H1 (cell line): ENCODE measurements around the gene SNX25. TPM values are rescaled to one million over a fixed set of nuclear protein-coding genes. Genes with fewer than 3 reads are reported as not detected.

Experiments used
- CHD1 ChIP-seq: IDR thresholded peaks from 2 replicates; pipeline ENCODE4 v1.6.1; 2012; ENCODE audit warnings: low read depth, low read length, improper control_type of control experiment
- HDAC2 ChIP-seq, 2 experiments: fragments of 300-600 bp in 1 of 2; sonication (generic) in 1 of 2; IDR thresholded peaks; 2 replicates each; pipeline ENCODE4 v1.6.1; 2011 to 2012; ENCODE audit warnings: low read depth in 2 of 2, low read length in 2 of 2, mild to moderate bottlenecking in 2 of 2, moderate library complexity in 2 of 2, borderline replicate concordance in 1 of 2, inconsistent platforms in 1 of 2
- KDM4A ChIP-seq: IDR thresholded peaks from one replicate; pipeline ENCODE4 v1.7.1; 2012; ENCODE audit warnings: low read depth, mild to moderate bottlenecking, moderate library complexity, low read length, inconsistent platforms; ENCODE audit not compliant: severe bottlenecking
- POLR2AphosphoS5 ChIP-seq: IDR thresholded peaks from 2 replicates; pipeline ENCODE4 v1.6.1; 2011; ENCODE audit warnings: low read depth, low read length
- TAF1 ChIP-seq: IDR thresholded peaks from 2 replicates; pipeline ENCODE4 v1.6.1; 2011; ENCODE audit warnings: mild to moderate bottlenecking, low read depth, low read length
- TBP ChIP-seq: IDR thresholded peaks from 2 replicates; pipeline ENCODE4 v1.6.1; 2011; ENCODE audit warnings: low read depth, low read length, improper control_type of control experiment
- ZNF274 ChIP-seq: IDR thresholded peaks from 2 replicates; pipeline ENCODE4 v1.7.0; 2012; ENCODE audit warnings: low read length, borderline replicate concordance; ENCODE audit errors: extremely low read depth
- polyA plus RNA-seq, 7 experiments: library from polyadenylated mRNA; depleted of rRNA in 3 of 7; stranded (reverse) in 5 of 7; unstranded in 2 of 7; fragments of >200 nt in 5 of 7; fragments of 200-250 nt in 2 of 7; gene quantifications; 1 replicate in 5 of 7; 2 replicates in 1 of 7; 4 replicates in 1 of 7; pipeline versions ENCODE4 v1.2.1 to v1.2.3, GENCODE V29; 2011 to 2013; ENCODE audit warnings: missing spikeins in 2 of 7, mixed read lengths in 2 of 7
- total RNA-seq: library from RNA; stranded (reverse); fragmentation: NEBNext Ultra II Directional; extraction: Animal tissue kit (Norgen Biotek cat#: 25700); gene quantifications from 2 replicates; pipeline ENCODE4 v1.2.1, GENCODE V29; 2021
- TF ChIP-seq, protein P1 (sequence below): fragments of 300-600 bp; sonication (generic); IDR thresholded peaks from 2 replicates; pipeline ENCODE4 v1.7.1; 2012; ENCODE audit warnings: low read length, moderate library complexity, mild to moderate bottlenecking, inconsistent platforms; ENCODE audit not compliant: insufficient replicate concordance
- TF ChIP-seq, protein P2 (sequence below): IDR thresholded peaks from 2 replicates; pipeline ENCODE4 v1.6.1; 2012; ENCODE audit warnings: low read length, inconsistent platforms

Gene SNX25
- total and polyA plus RNA-seq, 2 of the 8 experiments (the other 6 are each of a cell fraction or from before 2014, with no cell fraction given) = 5.4 to 19.9 TPM

DNA sequence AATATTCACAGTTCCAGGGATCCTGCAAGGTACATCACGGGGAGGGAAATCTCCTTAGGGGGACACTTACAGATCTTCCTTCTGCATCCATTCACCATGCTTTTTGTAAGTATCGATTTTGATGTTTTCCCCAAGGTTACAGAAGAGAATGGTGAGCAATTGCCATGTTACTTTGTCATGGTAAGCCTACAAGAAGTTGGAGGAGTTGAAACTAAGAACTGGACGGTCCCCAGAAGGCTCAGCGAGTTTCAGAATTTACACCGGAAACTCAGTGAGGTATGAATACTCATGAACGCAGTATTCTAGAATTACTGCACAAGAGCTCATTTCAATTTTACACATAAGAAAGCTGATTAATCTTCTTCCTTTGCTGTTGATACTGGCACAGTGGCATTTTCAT is 132.4 kb downstream of the SNX25 start (continued):
- TF ChIP-seq, protein P1, sequence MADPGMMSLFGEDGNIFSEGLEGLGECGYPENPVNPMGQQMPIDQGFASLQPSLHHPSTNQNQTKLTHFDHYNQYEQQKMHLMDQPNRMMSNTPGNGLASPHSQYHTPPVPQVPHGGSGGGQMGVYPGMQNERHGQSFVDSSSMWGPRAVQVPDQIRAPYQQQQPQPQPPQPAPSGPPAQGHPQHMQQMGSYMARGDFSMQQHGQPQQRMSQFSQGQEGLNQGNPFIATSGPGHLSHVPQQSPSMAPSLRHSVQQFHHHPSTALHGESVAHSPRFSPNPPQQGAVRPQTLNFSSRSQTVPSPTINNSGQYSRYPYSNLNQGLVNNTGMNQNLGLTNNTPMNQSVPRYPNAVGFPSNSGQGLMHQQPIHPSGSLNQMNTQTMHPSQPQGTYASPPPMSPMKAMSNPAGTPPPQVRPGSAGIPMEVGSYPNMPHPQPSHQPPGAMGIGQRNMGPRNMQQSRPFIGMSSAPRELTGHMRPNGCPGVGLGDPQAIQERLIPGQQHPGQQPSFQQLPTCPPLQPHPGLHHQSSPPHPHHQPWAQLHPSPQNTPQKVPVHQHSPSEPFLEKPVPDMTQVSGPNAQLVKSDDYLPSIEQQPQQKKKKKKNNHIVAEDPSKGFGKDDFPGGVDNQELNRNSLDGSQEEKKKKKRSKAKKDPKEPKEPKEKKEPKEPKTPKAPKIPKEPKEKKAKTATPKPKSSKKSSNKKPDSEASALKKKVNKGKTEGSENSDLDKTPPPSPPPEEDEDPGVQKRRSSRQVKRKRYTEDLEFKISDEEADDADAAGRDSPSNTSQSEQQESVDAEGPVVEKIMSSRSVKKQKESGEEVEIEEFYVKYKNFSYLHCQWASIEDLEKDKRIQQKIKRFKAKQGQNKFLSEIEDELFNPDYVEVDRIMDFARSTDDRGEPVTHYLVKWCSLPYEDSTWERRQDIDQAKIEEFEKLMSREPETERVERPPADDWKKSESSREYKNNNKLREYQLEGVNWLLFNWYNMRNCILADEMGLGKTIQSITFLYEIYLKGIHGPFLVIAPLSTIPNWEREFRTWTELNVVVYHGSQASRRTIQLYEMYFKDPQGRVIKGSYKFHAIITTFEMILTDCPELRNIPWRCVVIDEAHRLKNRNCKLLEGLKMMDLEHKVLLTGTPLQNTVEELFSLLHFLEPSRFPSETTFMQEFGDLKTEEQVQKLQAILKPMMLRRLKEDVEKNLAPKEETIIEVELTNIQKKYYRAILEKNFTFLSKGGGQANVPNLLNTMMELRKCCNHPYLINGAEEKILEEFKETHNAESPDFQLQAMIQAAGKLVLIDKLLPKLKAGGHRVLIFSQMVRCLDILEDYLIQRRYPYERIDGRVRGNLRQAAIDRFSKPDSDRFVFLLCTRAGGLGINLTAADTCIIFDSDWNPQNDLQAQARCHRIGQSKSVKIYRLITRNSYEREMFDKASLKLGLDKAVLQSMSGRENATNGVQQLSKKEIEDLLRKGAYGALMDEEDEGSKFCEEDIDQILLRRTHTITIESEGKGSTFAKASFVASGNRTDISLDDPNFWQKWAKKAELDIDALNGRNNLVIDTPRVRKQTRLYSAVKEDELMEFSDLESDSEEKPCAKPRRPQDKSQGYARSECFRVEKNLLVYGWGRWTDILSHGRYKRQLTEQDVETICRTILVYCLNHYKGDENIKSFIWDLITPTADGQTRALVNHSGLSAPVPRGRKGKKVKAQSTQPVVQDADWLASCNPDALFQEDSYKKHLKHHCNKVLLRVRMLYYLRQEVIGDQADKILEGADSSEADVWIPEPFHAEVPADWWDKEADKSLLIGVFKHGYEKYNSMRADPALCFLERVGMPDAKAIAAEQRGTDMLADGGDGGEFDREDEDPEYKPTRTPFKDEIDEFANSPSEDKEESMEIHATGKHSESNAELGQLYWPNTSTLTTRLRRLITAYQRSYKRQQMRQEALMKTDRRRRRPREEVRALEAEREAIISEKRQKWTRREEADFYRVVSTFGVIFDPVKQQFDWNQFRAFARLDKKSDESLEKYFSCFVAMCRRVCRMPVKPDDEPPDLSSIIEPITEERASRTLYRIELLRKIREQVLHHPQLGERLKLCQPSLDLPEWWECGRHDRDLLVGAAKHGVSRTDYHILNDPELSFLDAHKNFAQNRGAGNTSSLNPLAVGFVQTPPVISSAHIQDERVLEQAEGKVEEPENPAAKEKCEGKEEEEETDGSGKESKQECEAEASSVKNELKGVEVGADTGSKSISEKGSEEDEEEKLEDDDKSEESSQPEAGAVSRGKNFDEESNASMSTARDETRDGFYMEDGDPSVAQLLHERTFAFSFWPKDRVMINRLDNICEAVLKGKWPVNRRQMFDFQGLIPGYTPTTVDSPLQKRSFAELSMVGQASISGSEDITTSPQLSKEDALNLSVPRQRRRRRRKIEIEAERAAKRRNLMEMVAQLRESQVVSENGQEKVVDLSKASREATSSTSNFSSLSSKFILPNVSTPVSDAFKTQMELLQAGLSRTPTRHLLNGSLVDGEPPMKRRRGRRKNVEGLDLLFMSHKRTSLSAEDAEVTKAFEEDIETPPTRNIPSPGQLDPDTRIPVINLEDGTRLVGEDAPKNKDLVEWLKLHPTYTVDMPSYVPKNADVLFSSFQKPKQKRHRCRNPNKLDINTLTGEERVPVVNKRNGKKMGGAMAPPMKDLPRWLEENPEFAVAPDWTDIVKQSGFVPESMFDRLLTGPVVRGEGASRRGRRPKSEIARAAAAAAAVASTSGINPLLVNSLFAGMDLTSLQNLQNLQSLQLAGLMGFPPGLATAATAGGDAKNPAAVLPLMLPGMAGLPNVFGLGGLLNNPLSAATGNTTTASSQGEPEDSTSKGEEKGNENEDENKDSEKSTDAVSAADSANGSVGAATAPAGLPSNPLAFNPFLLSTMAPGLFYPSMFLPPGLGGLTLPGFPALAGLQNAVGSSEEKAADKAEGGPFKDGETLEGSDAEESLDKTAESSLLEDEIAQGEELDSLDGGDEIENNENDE = no peak
- TF ChIP-seq ZNF274 (no peak), KDM4A (no peak), POLR2AphosphoS5 (no peak), TAF1 (no peak), CHD1 (no peak), HDAC2 (IDR thresholded peaks at IDR 0.05; ENCODE audit: borderline replicate concordance in 1 of 2, low read depth in 2 of 2, low read length in 2 of 2) (no peak), TBP (no peak)
- TF ChIP-seq, protein P2, sequence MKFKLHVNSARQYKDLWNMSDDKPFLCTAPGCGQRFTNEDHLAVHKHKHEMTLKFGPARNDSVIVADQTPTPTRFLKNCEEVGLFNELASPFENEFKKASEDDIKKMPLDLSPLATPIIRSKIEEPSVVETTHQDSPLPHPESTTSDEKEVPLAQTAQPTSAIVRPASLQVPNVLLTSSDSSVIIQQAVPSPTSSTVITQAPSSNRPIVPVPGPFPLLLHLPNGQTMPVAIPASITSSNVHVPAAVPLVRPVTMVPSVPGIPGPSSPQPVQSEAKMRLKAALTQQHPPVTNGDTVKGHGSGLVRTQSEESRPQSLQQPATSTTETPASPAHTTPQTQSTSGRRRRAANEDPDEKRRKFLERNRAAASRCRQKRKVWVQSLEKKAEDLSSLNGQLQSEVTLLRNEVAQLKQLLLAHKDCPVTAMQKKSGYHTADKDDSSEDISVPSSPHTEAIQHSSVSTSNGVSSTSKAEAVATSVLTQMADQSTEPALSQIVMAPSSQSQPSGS = no peak
